Liver (tissue), 9 donors: Measurements from ENCODE around the gene SMAD5. TPM values are rescaled to one million over a fixed set of nuclear protein-coding genes. Genes with fewer than 3 reads are reported as not detected.

ENCODE experiments used
- DNase-seq: peaks from one replicate; pipeline ENCODE4 v3.0.0-alpha.2; 2017; ENCODE audit warnings: low spot score
- H3K27ac ChIP-seq, 2 donors: one replicate each; pipeline ENCODE4 v1.7.0; 2013; ENCODE audit warnings: inconsistent platforms in 2 of 2, low read length in 2 of 2, control low read depth in 1 of 2, low read depth in 1 of 2, mild to moderate bottlenecking in 1 of 2
- H3K27me3 ChIP-seq, 4 donors: one replicate each; pipeline versions ENCODE4 v1.6.1 to v1.7.0; 2013; ENCODE audit warnings: low read length in 3 of 4, inconsistent platforms in 1 of 4, mild to moderate bottlenecking in 1 of 4, moderate library complexity in 1 of 4; ENCODE audit not compliant: control insufficient read depth in 4 of 4, insufficient read depth in 4 of 4
- H3K36me3 ChIP-seq, 4 donors: one replicate each; pipeline versions ENCODE4 v1.6.1 to v1.7.0; 2013; ENCODE audit warnings: low read length in 3 of 4, mild to moderate bottlenecking in 3 of 4, low read depth in 1 of 4, moderate library complexity in 1 of 4; ENCODE audit not compliant: control insufficient read depth in 4 of 4, insufficient read depth in 3 of 4
- H3K4me1 ChIP-seq, 4 donors: one replicate each; pipeline versions ENCODE4 v1.6.1 to v1.7.0; 2013; ENCODE audit warnings: low read length in 3 of 4, mild to moderate bottlenecking in 3 of 4, moderate library complexity in 1 of 4; ENCODE audit not compliant: control insufficient read depth in 4 of 4, insufficient read depth in 4 of 4
- H3K4me3 ChIP-seq, 3 donors: one replicate each; pipeline versions ENCODE4 v1.6.1 to v1.7.0; 2013; ENCODE audit warnings: low read length in 3 of 3, control low read depth in 1 of 3, low read depth in 1 of 3, mild to moderate bottlenecking in 1 of 3
- H3K9ac ChIP-seq, 2 donors: one replicate each; pipeline ENCODE4 v1.7.0; 2013; ENCODE audit warnings: low read length in 2 of 2, mild to moderate bottlenecking in 2 of 2, moderate library complexity in 2 of 2, control low read depth in 1 of 2, low read depth in 1 of 2
- H3K9me3 ChIP-seq, 4 donors: one replicate each; pipeline versions ENCODE4 v1.6.1 to v1.7.0; 2013; ENCODE audit warnings: low read length in 3 of 4; ENCODE audit not compliant: control insufficient read depth in 4 of 4
- ATF3 ChIP-seq: IDR thresholded peaks from 2 replicates; pipeline ENCODE4 v1.6.1; 2016; ENCODE audit warnings: antibody characterized with exemption
- CTCF ChIP-seq: fragments of 150-350 bp; IDR thresholded peaks from 2 replicates; pipeline ENCODE4 v1.5.1; 2017; ENCODE audit warnings: improper control_type of control experiment, low read depth, low read length; ENCODE audit not compliant: missing input control
- EGR1 ChIP-seq, 2 donors: IDR thresholded peaks; 2 replicates each; pipeline ENCODE4 v1.6.1; 2016 to 2018; ENCODE audit warnings: antibody characterized with exemption in 2 of 2, low read depth in 2 of 2
- FOXA1 ChIP-seq: IDR thresholded peaks from 2 replicates; pipeline ENCODE4 v1.6.1; 2016; ENCODE audit warnings: antibody characterized with exemption
- FOXA2 ChIP-seq: IDR thresholded peaks from 2 replicates; pipeline ENCODE4 v1.6.1; 2016; ENCODE audit warnings: antibody characterized with exemption
- GABPA ChIP-seq, 2 donors: IDR thresholded peaks in 1 of 2; conservative IDR thresholded peaks in 1 of 2; 2 replicates each; pipeline ENCODE4 v1.6.1; 2016; ENCODE audit warnings: antibody characterized with exemption in 2 of 2, mild to moderate bottlenecking in 1 of 2, moderate library complexity in 1 of 2
- HNF4A ChIP-seq, 2 donors: conservative IDR thresholded peaks; 2 replicates each; pipeline ENCODE4 v1.6.1; 2016; ENCODE audit warnings: antibody characterized with exemption in 2 of 2, mild to moderate bottlenecking in 2 of 2
- HNF4G ChIP-seq: IDR thresholded peaks from 2 replicates; pipeline ENCODE4 v1.6.1; 2016; ENCODE audit warnings: antibody characterized with exemption
- JUND ChIP-seq, 2 donors: IDR thresholded peaks; 2 replicates each; pipeline ENCODE4 v1.6.1; 2016; ENCODE audit warnings: antibody characterized with exemption in 2 of 2
- MAX ChIP-seq: IDR thresholded peaks from 2 replicates; pipeline ENCODE4 v1.6.1; 2016; ENCODE audit warnings: antibody characterized with exemption
- NR2F2 ChIP-seq: IDR thresholded peaks from 2 replicates; pipeline ENCODE4 v1.6.1; 2016; ENCODE audit warnings: antibody characterized with exemption
- REST ChIP-seq: IDR thresholded peaks from 2 replicates; pipeline ENCODE4 v1.6.1; 2016; ENCODE audit warnings: antibody characterized with exemption, mild to moderate bottlenecking
- SP1 ChIP-seq: IDR thresholded peaks from 2 replicates; pipeline ENCODE4 v1.6.1; 2018; ENCODE audit warnings: antibody characterized with exemption, mild to moderate bottlenecking
- TAF1 ChIP-seq: conservative IDR thresholded peaks from 2 replicates; pipeline ENCODE4 v1.6.1; 2016; ENCODE audit warnings: antibody characterized with exemption, mild to moderate bottlenecking
- YY1 ChIP-seq: IDR thresholded peaks from 2 replicates; pipeline ENCODE4 v1.6.1; 2016; ENCODE audit warnings: antibody characterized with exemption, mild to moderate bottlenecking
- WGBS: extraction: QIAGEN DNeasy Blood & Tissue Kit; methylation state at CpG from one replicate; pipeline ENCODE4 v1.1.7; 2013; 5-methylcytosine and 5-hydroxymethylcytosine counted together
- polyA plus RNA-seq, 2 donors: library from polyadenylated mRNA; stranded (reverse) in 1 of 2; unstranded in 1 of 2; fragments of 200-250 nt in 1 of 2; fragments of >200 nt in 1 of 2; fragmentation: Nextera tagmentation in 1 of 2; extraction: Ambion mirVana in 1 of 2; gene quantifications; one replicate each; pipeline versions ENCODE4 v1.2.1 to v1.2.3, GENCODE V29; 2013 to 2015
- total RNA-seq, 2 donors: library from RNA; depleted of rRNA; stranded (reverse); fragments of >200 nt; gene quantifications; one replicate each; pipeline ENCODE4 v1.2.3, GENCODE V29; 2014
- donor health status: healthy.
- donor health status: healthy.
- donor health status: healthy.
- donor health status: healthy.
- donor health status: healthy.

The SMAD5 gene
- total and polyA plus RNA-seq, 4 donors, result 5.9 to 42.0 (median 16.3) TPM

GRCh38 chr5:136200761-136201160, 68.1 kb downstream of the SMAD5 start:
- Histone ChIP-seq H3K27me3 (no peaks in the 10 kb centered on the region), H3K9ac (no peak overlapping the region), H3K27ac (no peak overlapping the region), H3K9me3 (no peaks in the 10 kb centered on the region), H3K36me3 (no peaks in the 10 kb centered on the region), H3K4me3 (no peak overlapping the region), H3K4me1 (no peaks in the 10 kb centered on the region)
- WGBS, result 71% methylated on average over 3 of the region's 3 CpGs
- no peak for TF ChIP-seq REST
- TF ChIP-seq GABPA (IDR thresholded peaks at IDR 0.05 in 1 of 2, conservative IDR thresholded peaks at IDR 0.05 in 1 of 2), result no peak
- TF ChIP-seq YY1, result no peak
- TF ChIP-seq SP1, result no peak
- TF ChIP-seq ATF3, result no peak
- no peak for TF ChIP-seq NR2F2
- no peak for TF ChIP-seq MAX
- no peak for TF ChIP-seq HNF4G
- no peak for TF ChIP-seq EGR1 (IDR thresholded peaks at IDR 0.05; ENCODE audit: low read depth in 2 of 2)
- no peak for TF ChIP-seq JUND (IDR thresholded peaks at IDR 0.05)
- no peak for TF ChIP-seq CTCF
- TF ChIP-seq TAF1, result no peak
- TF ChIP-seq FOXA1, result no peak
- no peak for TF ChIP-seq HNF4A (conservative IDR thresholded peaks at IDR 0.05)
- TF ChIP-seq FOXA2, result no peak
- peak; percentile 10 for DNase-seq

GRCh38 chr5:136201870-136202269, 69.2 kb downstream of the SMAD5 start:
- no peaks in the 10 kb centered on the region for H3K36me3 ChIP-seq
- H3K9ac ChIP-seq, result no peak overlapping the region
- DNase-seq, result peak; percentile 12
- H3K4me1 ChIP-seq, result no peaks in the 10 kb centered on the region
- TF ChIP-seq HNF4G (no peak), GABPA (IDR thresholded peaks at IDR 0.05 in 1 of 2, conservative IDR thresholded peaks at IDR 0.05 in 1 of 2) (no peak), JUND (IDR thresholded peaks at IDR 0.05) (no peak), SP1 (no peak), REST (no peak), CTCF (no peak), YY1 (no peak)
- WGBS, result 70% methylated on average over 4 of the region's 4 CpGs
- H3K27ac ChIP-seq, result no peak overlapping the region
- no peaks in the 10 kb centered on the region for H3K27me3 ChIP-seq
- H3K4me3 ChIP-seq, result no peak overlapping the region
- no peaks in the 10 kb centered on the region for H3K9me3 ChIP-seq
